Ovary (tissue), 9 donors: ENCODE results near the gene SEMA4G. TPM values are rescaled to one million over a fixed set of nuclear protein-coding genes. Genes with fewer than 3 reads are reported as not detected.

ENCODE experiments used
- DNase-seq, 5 donors: peaks; one replicate each; pipeline ENCODE4 v3.0.0-alpha.2; 2019 to 2020
- H3K27ac ChIP-seq, 2 donors: fragments of 200-600 bp; one replicate each; pipeline versions ENCODE4 v1.5.1 to v1.8.0; 2019 to 2022
- H3K27me3 ChIP-seq: fragments of 200-600 bp; one replicate; pipeline ENCODE4 v1.8.0; 2022
- H3K36me3 ChIP-seq: fragments of 200-600 bp; sonication (generic); one replicate; pipeline ENCODE4 v1.5.1; 2019
- H3K4me1 ChIP-seq: one replicate; pipeline ENCODE4 v1.8.1; 2013; ENCODE audit warnings: mild to moderate bottlenecking, moderate library complexity; ENCODE audit not compliant: insufficient read depth
- H3K4me3 ChIP-seq: fragments of 200-600 bp; sonication (generic); one replicate; pipeline ENCODE4 v1.5.1; 2017
- H3K9me3 ChIP-seq, 2 donors: fragments of 200-600 bp in 1 of 2; sonication (generic) in 1 of 2; one replicate each; pipeline versions ENCODE4 v1.5.1 to v1.8.1; 2013 to 2019; ENCODE audit warnings: mild to moderate bottlenecking in 1 of 2, moderate library complexity in 1 of 2
- CTCF ChIP-seq, 3 donors: fragments of 450-650 bp in 2 of 3; fragments of 200-600 bp in 1 of 3; IDR thresholded peaks; one replicate each; pipeline versions ENCODE4 v1.5.1 to v1.8.0; 2016 to 2022; ENCODE audit warnings: antibody characterized with exemption in 3 of 3, mild to moderate bottlenecking in 1 of 3
- EP300 ChIP-seq: sonication (generic); formaldehyde crosslinking; IDR thresholded peaks from one replicate; pipeline ENCODE4 v1.6.1; 2017; ENCODE audit warnings: antibody characterized with exemption
- POLR2A ChIP-seq: fragments of 450-650 bp; IDR thresholded peaks from one replicate; pipeline ENCODE4 v1.6.1; 2017; ENCODE audit warnings: antibody characterized with exemption, mild to moderate bottlenecking, moderate library complexity
- WGBS, 3 donors: extraction: QIAGEN DNeasy Blood & Tissue Kit in 1 of 3; methylation state at CpG; one replicate each; pipeline versions ENCODE4 v1.1.5 to v1.1.7; 2013 to 2017; 5-methylcytosine and 5-hydroxymethylcytosine counted together
- intact Hi-C, 4 donors: fragments of 100-400 bp; cut with DNase I; formaldehyde crosslinking; loops; one replicate each; pipeline versions ENCODE4 v1.11.0 to v1.15.1; 2022 to 2023
- polyA plus RNA-seq, 2 donors: library from polyadenylated mRNA; stranded (reverse); fragments of 200-250 nt in 1 of 2; fragments of 350-450 nt in 1 of 2; fragmentation: Illumina TruSeq in 1 of 2; extraction: RNeasy Lipid Tissue Mini Kit (QIAGEN cat#74804) in 1 of 2; gene quantifications; one replicate each; pipeline ENCODE4 v1.2.3, GENCODE V29; 2013 to 2014
- total RNA-seq, 7 donors: library from RNA; depleted of rRNA in 2 of 7; stranded (reverse); fragments of >200 nt in 2 of 7; fragmentation: NEBNext Ultra II Directional in 3 of 7; extraction: Animal tissue kit (Norgen Biotek cat#: 25700) in 3 of 7; gene quantifications; one replicate each; pipeline versions ENCODE4 v1.1.0 to v1.2.4, GENCODE V29; 2016 to 2023
- donor health status: DM: no; HTN: no; CAD: no; lungs with moderate emphysema.
- donor health status: DM: no; HTN: no; CAD: no.
- donor health status: Bipolar disorder and iron deficiency.
- donor health status: DM: yes; HTN: yes; CAD: no.
- donor health status: DM: no; HTN: no; CAD: no.
- donor health status: DM: yes; HTN: yes; CAD: no.

The SEMA4G gene
- total and polyA plus RNA-seq, 9 donors = 5.9 to 25.5 (median 13.1) TPM

GRCh38 chr10:101014966-101015581 lies 45.8 kb downstream of the SEMA4G start:
- intact Hi-C loops = no loop called here
- Histone ChIP-seq H3K4me1 (peaks cover 3% of the 10 kb centered on the region), H3K27me3 (no peaks in the 10 kb centered on the region), H3K36me3 (no peaks in the 10 kb centered on the region), H3K27ac (no peak overlapping the region), H3K9me3 (no peaks in the 10 kb centered on the region), H3K4me3 (no peak overlapping the region)
- no peak for DNase-seq
- 30 to 44% (median 37%) methylated on average over 7 of the region's 7 CpGs for WGBS, 3 donors
- TF ChIP-seq POLR2A (no peak), EP300 (no peak), CTCF (IDR thresholded peaks at IDR 0.05) (no peak)

- WGBS, 3 donors = 85 to 86% (median 85%) methylated on average over 8 of the region's 8 CpGs
Measured at GRCh38 chr10:101015582-101015973, 46.3 kb downstream of the SEMA4G start.

GRCh38 chr10:101016814-101017213 lies 47.5 kb downstream of the SEMA4G start:
- intact Hi-C loops = no loop called here
- H3K9me3 ChIP-seq = no peaks in the 10 kb centered on the region
- H3K4me1 ChIP-seq = peaks cover 3% of the 10 kb centered on the region
- TF ChIP-seq CTCF (IDR thresholded peaks at IDR 0.05) (no peak), EP300 (no peak), POLR2A (no peak)
- WGBS, 3 donors = 60 to 79% (median 71%) methylated on average over 5 of the region's 5 CpGs
- DNase-seq = no peak
- H3K27ac ChIP-seq = no peak overlapping the region
- no peaks in the 10 kb centered on the region for H3K27me3 ChIP-seq
- no peaks in the 10 kb centered on the region for H3K36me3 ChIP-seq
- no peak overlapping the region for H3K4me3 ChIP-seq

More at GRCh38 chr10:101015582-101015973, 46.3 kb downstream of the SEMA4G start:
- no peak for DNase-seq
- no peaks in the 10 kb centered on the region for H3K36me3 ChIP-seq
- TF ChIP-seq POLR2A (no peak), CTCF (IDR thresholded peaks at IDR 0.05) (no peak), EP300 (no peak)
- no peak overlapping the region for H3K4me3 ChIP-seq
- H3K27me3 ChIP-seq = no peaks in the 10 kb centered on the region
- H3K9me3 ChIP-seq = no peaks in the 10 kb centered on the region
- H3K4me1 ChIP-seq = peaks cover 3% of the 10 kb centered on the region
- intact Hi-C loops = no loop called here
- H3K27ac ChIP-seq = no peak overlapping the region

GRCh38 chr10:101018118-101018599 lies 48.9 kb downstream of the SEMA4G start:
- H3K36me3 ChIP-seq = no peaks in the 10 kb centered on the region
- no peak overlapping the region for H3K4me3 ChIP-seq
- TF ChIP-seq CTCF (IDR thresholded peaks at IDR 0.05) = no peak
- no peak for TF ChIP-seq EP300
- no peak for TF ChIP-seq POLR2A
- H3K27ac ChIP-seq = no peak overlapping the region
- intact Hi-C loops = no loop called here
- WGBS, 3 donors = 55 to 66% (median 65%) methylated on average over 20 of the region's 20 CpGs
- peaks cover 1% of the 10 kb centered on the region for H3K4me1 ChIP-seq
- no peak for DNase-seq
- H3K27me3 ChIP-seq = no peaks in the 10 kb centered on the region
- H3K9me3 ChIP-seq = no peaks in the 10 kb centered on the region
